Muscle layer of colon (tissue), 2 donors: ENCODE measurements around the gene DNAH1.

Experiments used
- H3K27ac ChIP-seq: one replicate; pipeline ENCODE4 v1.7.0; 2013; ENCODE audit warnings: low read depth, mild to moderate bottlenecking, low read length, moderate library complexity
- H3K27me3 ChIP-seq, 2 donors: one replicate each; pipeline ENCODE4 v1.7.0; 2013; ENCODE audit warnings: low read length in 2 of 2, mild to moderate bottlenecking in 2 of 2; ENCODE audit not compliant: insufficient read depth in 2 of 2, control insufficient read depth in 1 of 2
- H3K36me3 ChIP-seq: one replicate; pipeline ENCODE4 v1.7.0; 2013; ENCODE audit warnings: mild to moderate bottlenecking, low read length; ENCODE audit not compliant: insufficient read depth
- H3K4me1 ChIP-seq: one replicate; pipeline ENCODE4 v1.7.0; 2013; ENCODE audit warnings: mild to moderate bottlenecking, low read length; ENCODE audit not compliant: insufficient read depth
- H3K4me3 ChIP-seq, 2 donors: one replicate each; pipeline ENCODE4 v1.7.0; 2013; ENCODE audit warnings: low read length in 2 of 2, low read depth in 1 of 2, mild to moderate bottlenecking in 1 of 2, moderate library complexity in 1 of 2
- H3K9ac ChIP-seq: one replicate; pipeline ENCODE4 v1.7.0; 2013; ENCODE audit warnings: low read length
- H3K9me3 ChIP-seq: one replicate; pipeline ENCODE4 v1.7.0; 2013; ENCODE audit warnings: mild to moderate bottlenecking, low read length
- donor health status: abdominal sarcoma.
- donor health status: Adenocarcinoma of cecum.

The DNAH1 gene

GRCh38 chr3:52431459-52432223, 115.5 kb downstream of the DNAH1 start:
- Histone ChIP-seq H3K27me3 (no peaks in the 10 kb centered on the region), H3K4me3 (no peak overlapping the region), H3K9ac (no peak overlapping the region), H3K4me1 (no peaks in the 10 kb centered on the region), H3K9me3 (no peaks in the 10 kb centered on the region), H3K36me3 (no peaks in the 10 kb centered on the region), H3K27ac (no peak overlapping the region)

- no peaks in the 10 kb centered on the region for H3K4me1 ChIP-seq
- H3K27me3 ChIP-seq: no peaks in the 10 kb centered on the region
- no peak overlapping the region for H3K27ac ChIP-seq
- no peaks in the 10 kb centered on the region for H3K36me3 ChIP-seq
- H3K4me3 ChIP-seq: no peak overlapping the region
- no peak overlapping the region for H3K9ac ChIP-seq
- H3K9me3 ChIP-seq: no peaks in the 10 kb centered on the region
Measured at GRCh38 chr3:52432225-52432624, 116.1 kb downstream of the DNAH1 start.

GRCh38 chr3:52432691-52433141, 116.6 kb downstream of the DNAH1 start:
- H3K9me3 ChIP-seq: no peaks in the 10 kb centered on the region
- no peak overlapping the region for H3K9ac ChIP-seq
- no peaks in the 10 kb centered on the region for H3K36me3 ChIP-seq
- H3K4me1 ChIP-seq: no peaks in the 10 kb centered on the region
- no peak overlapping the region for H3K4me3 ChIP-seq
- H3K27me3 ChIP-seq: no peaks in the 10 kb centered on the region
- H3K27ac ChIP-seq: no peak overlapping the region

GRCh38 chr3:52433328-52433995, 117.3 kb downstream of the DNAH1 start:
- no peaks in the 10 kb centered on the region for H3K4me1 ChIP-seq
- no peaks in the 10 kb centered on the region for H3K36me3 ChIP-seq
- H3K27ac ChIP-seq: no peak overlapping the region
- no peaks in the 10 kb centered on the region for H3K9me3 ChIP-seq
- no peaks in the 10 kb centered on the region for H3K27me3 ChIP-seq
- H3K4me3 ChIP-seq: no peak overlapping the region
- H3K9ac ChIP-seq: no peak overlapping the region

GRCh38 chr3:52433996-52434479, 117.9 kb downstream of the DNAH1 start:
- Histone ChIP-seq H3K9ac (no peak overlapping the region), H3K27me3 (no peaks in the 10 kb centered on the region), H3K27ac (no peak overlapping the region), H3K4me1 (no peaks in the 10 kb centered on the region), H3K9me3 (no peaks in the 10 kb centered on the region), H3K36me3 (no peaks in the 10 kb centered on the region), H3K4me3 (no peak overlapping the region)

GRCh38 chr3:52434491-52435115, 118.5 kb downstream of the DNAH1 start:
- H3K4me1 ChIP-seq: no peaks in the 10 kb centered on the region
- H3K36me3 ChIP-seq: no peaks in the 10 kb centered on the region
- no peaks in the 10 kb centered on the region for H3K27me3 ChIP-seq
- no peaks in the 10 kb centered on the region for H3K9me3 ChIP-seq
- H3K4me3 ChIP-seq: no peak overlapping the region
- H3K27ac ChIP-seq: no peak overlapping the region
- H3K9ac ChIP-seq: no peak overlapping the region

GRCh38 chr3:52435246-52436101, 119.4 kb downstream of the DNAH1 start:
- Histone ChIP-seq H3K27ac (no peak overlapping the region), H3K36me3 (no peaks in the 10 kb centered on the region), H3K27me3 (no peaks in the 10 kb centered on the region), H3K9me3 (no peaks in the 10 kb centered on the region), H3K4me3 (no peak overlapping the region), H3K9ac (no peak overlapping the region), H3K4me1 (no peaks in the 10 kb centered on the region)

GRCh38 chr3:52436500-52437149, 120.5 kb downstream of the DNAH1 start:
- Histone ChIP-seq H3K9ac (no peak overlapping the region), H3K27ac (no peak overlapping the region), H3K27me3 (no peaks in the 10 kb centered on the region)

GRCh38 chr3:52437326-52438103, 121.4 kb downstream of the DNAH1 start:
- Histone ChIP-seq H3K4me1 (no peaks in the 10 kb centered on the region), H3K9ac (no peak overlapping the region), H3K36me3 (no peaks in the 10 kb centered on the region), H3K27ac (no peak overlapping the region), H3K4me3 (no peak overlapping the region), H3K9me3 (no peaks in the 10 kb centered on the region), H3K27me3 (no peaks in the 10 kb centered on the region)

More at GRCh38 chr3:52436500-52437149, 120.5 kb downstream of the DNAH1 start:
- Histone ChIP-seq H3K4me1 (no peaks in the 10 kb centered on the region), H3K4me3 (no peak overlapping the region), H3K36me3 (no peaks in the 10 kb centered on the region), H3K9me3 (no peaks in the 10 kb centered on the region)

GRCh38 chr3:52438104-52438376, 121.9 kb downstream of the DNAH1 start:
- Histone ChIP-seq H3K4me3 (no peak overlapping the region), H3K9me3 (no peaks in the 10 kb centered on the region), H3K27ac (no peak overlapping the region), H3K9ac (no peak overlapping the region), H3K27me3 (no peaks in the 10 kb centered on the region), H3K36me3 (no peaks in the 10 kb centered on the region), H3K4me1 (no peaks in the 10 kb centered on the region)
